Ishikawa (cell line): ENCODE results near the gene NEK10.

Source experiments
- CEBPB ChIP-seq: IDR thresholded peaks from 2 replicates; pipeline ENCODE4 v1.6.1; 2012
- CREB1 ChIP-seq: IDR thresholded peaks from 2 replicates; pipeline ENCODE4 v1.6.1; 2012; ENCODE audit warnings: low read depth
- EGR1 ChIP-seq: IDR thresholded peaks from 2 replicates; pipeline ENCODE4 v1.6.1; 2012
- EP300 ChIP-seq: IDR thresholded peaks from 2 replicates; pipeline ENCODE4 v1.6.1; 2012; ENCODE audit warnings: borderline replicate concordance
- FOXM1 ChIP-seq: IDR thresholded peaks from 2 replicates; pipeline ENCODE4 v1.6.1; 2012; ENCODE audit warnings: low read depth, borderline replicate concordance
- NFIC ChIP-seq: IDR thresholded peaks from 2 replicates; pipeline ENCODE4 v1.6.1; 2012
- RAD21 ChIP-seq: IDR thresholded peaks from 2 replicates; pipeline ENCODE4 v1.6.1; 2012; ENCODE audit warnings: low read depth
- TAF1 ChIP-seq: IDR thresholded peaks from 2 replicates; pipeline ENCODE4 v1.6.1; 2012; ENCODE audit warnings: low read depth, mild to moderate bottlenecking
- TCF12 ChIP-seq: IDR thresholded peaks from 2 replicates; pipeline ENCODE4 v1.6.1; 2012; ENCODE audit warnings: low read depth
- TEAD4 ChIP-seq: IDR thresholded peaks from 2 replicates; pipeline ENCODE4 v1.6.1; 2012
- YY1 ChIP-seq: IDR thresholded peaks from 2 replicates; pipeline ENCODE4 v1.6.1; 2012; ENCODE audit warnings: low read depth
- ZBTB7A ChIP-seq: IDR thresholded peaks from 2 replicates; pipeline ENCODE4 v1.6.1; 2012; ENCODE audit warnings: low read depth
- TF ChIP-seq, protein P1 (sequence below): IDR thresholded peaks from 2 replicates; pipeline ENCODE4 v1.6.1; 2012
- TF ChIP-seq, protein P2 (sequence below): IDR thresholded peaks from 2 replicates; pipeline ENCODE4 v1.6.1; 2012; ENCODE audit warnings: low read depth, mild to moderate bottlenecking
- TF ChIP-seq, protein P3 (sequence below): IDR thresholded peaks from 2 replicates; pipeline ENCODE4 v1.6.1; 2012

Gene NEK10

DNA sequence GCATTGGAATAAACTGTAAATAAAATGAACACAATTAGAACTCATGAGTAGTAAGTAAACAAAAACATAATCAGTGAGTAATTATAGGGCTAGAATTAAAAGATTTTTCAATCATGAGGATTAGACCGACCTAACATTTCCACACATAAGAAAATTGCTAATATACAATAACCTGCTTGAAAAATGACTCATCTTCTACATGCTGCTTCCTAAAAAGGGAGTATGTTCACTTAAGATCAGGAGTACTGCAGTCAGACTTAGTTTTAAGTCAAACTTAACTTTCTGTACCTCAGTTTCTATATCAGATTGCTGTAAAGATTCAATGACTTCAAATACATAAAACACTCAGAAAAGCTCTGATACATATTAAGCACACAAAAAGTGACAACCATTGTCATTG is 22.6 kb upstream of the NEK10 start:
- TF ChIP-seq, protein P1, sequence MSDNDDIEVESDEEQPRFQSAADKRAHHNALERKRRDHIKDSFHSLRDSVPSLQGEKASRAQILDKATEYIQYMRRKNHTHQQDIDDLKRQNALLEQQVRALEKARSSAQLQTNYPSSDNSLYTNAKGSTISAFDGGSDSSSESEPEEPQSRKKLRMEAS = no peak
- no peak for TF ChIP-seq TAF1
- no peak for TF ChIP-seq CEBPB

DNA sequence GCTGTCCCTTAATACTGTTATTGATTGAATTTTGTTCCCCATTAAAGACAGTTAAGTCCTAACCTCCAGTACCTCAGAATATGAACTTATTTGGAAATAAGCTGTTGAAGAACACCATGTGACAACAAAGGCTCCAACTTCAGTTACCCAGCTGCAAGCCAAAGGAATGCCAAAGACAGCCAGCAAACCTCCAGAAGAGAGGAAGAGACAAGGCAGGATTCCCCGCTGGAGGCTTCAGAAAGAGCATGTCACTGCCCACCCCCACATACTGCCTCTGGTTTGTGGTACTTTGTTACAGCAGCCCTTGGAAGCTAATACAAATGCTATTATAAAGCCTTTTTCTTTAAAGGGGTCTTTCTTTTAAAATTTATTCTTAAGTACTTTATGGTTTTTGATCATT is 18.4 kb upstream of the NEK10 start:
- no peak for TF ChIP-seq EGR1
- TF ChIP-seq TCF12 = no peak
- TF ChIP-seq, protein P2, sequence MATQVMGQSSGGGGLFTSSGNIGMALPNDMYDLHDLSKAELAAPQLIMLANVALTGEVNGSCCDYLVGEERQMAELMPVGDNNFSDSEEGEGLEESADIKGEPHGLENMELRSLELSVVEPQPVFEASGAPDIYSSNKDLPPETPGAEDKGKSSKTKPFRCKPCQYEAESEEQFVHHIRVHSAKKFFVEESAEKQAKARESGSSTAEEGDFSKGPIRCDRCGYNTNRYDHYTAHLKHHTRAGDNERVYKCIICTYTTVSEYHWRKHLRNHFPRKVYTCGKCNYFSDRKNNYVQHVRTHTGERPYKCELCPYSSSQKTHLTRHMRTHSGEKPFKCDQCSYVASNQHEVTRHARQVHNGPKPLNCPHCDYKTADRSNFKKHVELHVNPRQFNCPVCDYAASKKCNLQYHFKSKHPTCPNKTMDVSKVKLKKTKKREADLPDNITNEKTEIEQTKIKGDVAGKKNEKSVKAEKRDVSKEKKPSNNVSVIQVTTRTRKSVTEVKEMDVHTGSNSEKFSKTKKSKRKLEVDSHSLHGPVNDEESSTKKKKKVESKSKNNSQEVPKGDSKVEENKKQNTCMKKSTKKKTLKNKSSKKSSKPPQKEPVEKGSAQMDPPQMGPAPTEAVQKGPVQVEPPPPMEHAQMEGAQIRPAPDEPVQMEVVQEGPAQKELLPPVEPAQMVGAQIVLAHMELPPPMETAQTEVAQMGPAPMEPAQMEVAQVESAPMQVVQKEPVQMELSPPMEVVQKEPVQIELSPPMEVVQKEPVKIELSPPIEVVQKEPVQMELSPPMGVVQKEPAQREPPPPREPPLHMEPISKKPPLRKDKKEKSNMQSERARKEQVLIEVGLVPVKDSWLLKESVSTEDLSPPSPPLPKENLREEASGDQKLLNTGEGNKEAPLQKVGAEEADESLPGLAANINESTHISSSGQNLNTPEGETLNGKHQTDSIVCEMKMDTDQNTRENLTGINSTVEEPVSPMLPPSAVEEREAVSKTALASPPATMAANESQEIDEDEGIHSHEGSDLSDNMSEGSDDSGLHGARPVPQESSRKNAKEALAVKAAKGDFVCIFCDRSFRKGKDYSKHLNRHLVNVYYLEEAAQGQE = no peak
- TF ChIP-seq TEAD4 = no peak
- TF ChIP-seq EP300 = no peak
- no peak for TF ChIP-seq FOXM1
- TF ChIP-seq, protein P1 = no peak
- TF ChIP-seq CEBPB = no peak

DNA sequence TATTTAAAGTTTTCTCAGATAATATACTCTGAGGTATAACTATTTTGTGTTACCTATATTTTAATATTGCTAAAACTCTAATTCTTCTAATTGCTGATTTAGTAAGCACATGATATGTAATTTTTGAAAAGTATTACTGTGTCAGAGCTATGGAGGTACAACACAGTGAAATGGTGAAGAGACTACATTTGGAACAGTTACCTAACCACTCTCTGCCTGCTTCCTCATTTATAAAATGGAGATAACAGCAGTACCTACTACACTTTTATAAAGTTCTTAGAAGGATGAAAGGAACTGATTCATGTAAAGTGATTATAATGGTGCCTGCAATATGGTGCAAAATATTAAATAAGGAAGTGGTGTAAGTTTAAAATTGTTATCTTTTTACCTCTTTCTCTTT is 16.3 kb upstream of the NEK10 start:
- no peak for TF ChIP-seq TEAD4
- TF ChIP-seq YY1 = no peak

GRCh38 chr3:27384191-27384590 is 15.0 kb upstream of the NEK10 start:
- TF ChIP-seq RAD21 = no peak
- TF ChIP-seq TAF1 = no peak
- no peak for TF ChIP-seq EGR1
- TF ChIP-seq TEAD4 = no peak
- TF ChIP-seq, protein P3, sequence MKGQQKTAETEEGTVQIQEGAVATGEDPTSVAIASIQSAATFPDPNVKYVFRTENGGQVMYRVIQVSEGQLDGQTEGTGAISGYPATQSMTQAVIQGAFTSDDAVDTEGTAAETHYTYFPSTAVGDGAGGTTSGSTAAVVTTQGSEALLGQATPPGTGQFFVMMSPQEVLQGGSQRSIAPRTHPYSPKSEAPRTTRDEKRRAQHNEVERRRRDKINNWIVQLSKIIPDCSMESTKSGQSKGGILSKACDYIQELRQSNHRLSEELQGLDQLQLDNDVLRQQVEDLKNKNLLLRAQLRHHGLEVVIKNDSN = no peak

DNA sequence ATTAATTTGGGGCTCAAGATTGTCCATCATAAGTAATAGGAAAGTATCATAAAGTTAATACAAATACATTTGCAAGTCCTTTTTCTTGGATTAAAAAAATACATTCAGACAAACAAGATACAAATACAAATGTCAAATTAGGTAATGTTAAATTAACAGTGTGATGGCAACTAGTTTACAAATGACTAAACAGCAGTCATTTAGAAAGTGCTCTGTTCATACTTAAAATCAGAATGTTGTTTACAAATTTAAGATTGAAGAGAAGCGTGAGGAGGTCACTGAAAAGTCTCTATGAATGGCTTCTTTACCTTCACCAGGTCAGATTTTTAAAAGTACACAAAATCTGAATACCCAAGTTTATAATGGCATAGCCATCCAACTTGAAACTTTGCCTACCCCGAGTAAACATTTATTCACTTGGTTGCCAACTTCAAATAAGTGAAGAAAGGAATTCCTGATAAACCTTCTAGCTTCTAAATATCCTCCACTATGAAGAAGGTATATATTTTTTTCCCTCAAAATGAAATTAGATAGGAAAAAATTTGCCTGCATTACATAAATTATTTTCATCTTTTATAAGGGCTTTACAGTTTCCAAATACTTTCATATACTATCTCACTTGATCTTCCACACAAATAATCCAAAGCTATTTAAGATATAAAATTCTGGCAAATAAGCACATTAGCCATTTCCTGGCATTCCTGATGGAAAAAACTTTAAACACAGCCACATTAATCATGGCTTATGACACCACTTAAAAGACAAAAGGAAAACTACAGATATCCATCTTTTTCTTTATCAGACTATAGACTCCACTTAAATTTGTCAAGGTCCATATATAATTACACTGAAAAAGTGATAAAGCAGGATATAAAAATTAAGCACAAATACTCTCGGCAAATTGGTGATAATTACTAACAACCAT is 11.5 kb upstream of the NEK10 start:
- TF ChIP-seq FOXM1 (no peak), YY1 (no peak), NFIC (no peak), TCF12 (no peak), ZBTB7A (no peak), CREB1 (no peak), TEAD4 (no peak), RAD21 (no peak), EGR1 (no peak), TAF1 (no peak), CEBPB (no peak), EP300 (no peak)
- TF ChIP-seq, protein P3 = no peak
- TF ChIP-seq, protein P2 = no peak
- TF ChIP-seq, protein P1 = no peak

- no peak for TF ChIP-seq ZBTB7A
- no peak for TF ChIP-seq TEAD4
- TF ChIP-seq NFIC = no peak
Measured at GRCh38 chr3:27378331-27378730, 9.1 kb upstream of the NEK10 start.

- no peak for TF ChIP-seq CREB1
- TF ChIP-seq EP300 = no peak
- TF ChIP-seq YY1 = no peak
- TF ChIP-seq CEBPB = no peak
- TF ChIP-seq ZBTB7A = no peak
- no peak for TF ChIP-seq NFIC
- no peak for TF ChIP-seq EGR1
- TF ChIP-seq, protein P3 = no peak
- TF ChIP-seq RAD21 = no peak
- TF ChIP-seq TEAD4 = no peak
- TF ChIP-seq, protein P2 = no peak
- TF ChIP-seq TAF1 = no peak
- no peak for TF ChIP-seq TCF12
- TF ChIP-seq, protein P1 = no peak
- TF ChIP-seq FOXM1 = no peak
Measured at GRCh38 chr3:27376109-27376772, 7.1 kb upstream of the NEK10 start.
